ENCODE results near the gene KATNAL1.
"Not testable (repeated sequence)": the region's sequence is repeated elsewhere in the genome, so short reads cannot be mapped to it uniquely, and the experiment has no call there.

The KATNAL1 gene

DNA sequence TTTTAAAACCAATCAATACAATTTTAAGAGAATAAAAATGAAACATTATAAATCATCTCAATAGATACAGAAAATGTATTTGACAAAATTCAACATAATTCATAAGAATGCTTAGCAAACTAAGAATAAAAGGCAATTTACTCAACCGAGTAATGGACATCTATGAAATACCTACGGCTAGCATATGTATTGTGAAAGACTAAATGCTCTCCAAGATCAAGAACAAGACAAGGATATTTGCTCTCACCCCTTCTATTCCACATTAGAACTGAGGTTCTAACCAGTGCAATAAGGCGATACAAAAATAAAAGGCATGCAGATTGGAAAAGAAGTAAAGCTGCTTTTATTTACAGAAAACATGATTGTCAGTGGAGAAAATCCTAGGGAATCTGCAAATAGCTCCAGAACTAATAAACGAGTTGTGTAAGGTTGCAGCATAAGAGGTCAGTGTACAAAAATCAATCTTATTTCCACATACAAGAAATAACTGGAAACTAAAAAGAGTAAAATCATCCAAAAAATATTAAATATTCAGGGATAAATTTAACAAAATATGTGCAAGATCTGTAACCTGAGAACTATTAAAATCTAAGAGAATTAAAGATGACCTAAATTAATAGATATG lies 16.4 kb downstream of the KATNAL1 start:
- DNase-seq = no peak

DNA sequence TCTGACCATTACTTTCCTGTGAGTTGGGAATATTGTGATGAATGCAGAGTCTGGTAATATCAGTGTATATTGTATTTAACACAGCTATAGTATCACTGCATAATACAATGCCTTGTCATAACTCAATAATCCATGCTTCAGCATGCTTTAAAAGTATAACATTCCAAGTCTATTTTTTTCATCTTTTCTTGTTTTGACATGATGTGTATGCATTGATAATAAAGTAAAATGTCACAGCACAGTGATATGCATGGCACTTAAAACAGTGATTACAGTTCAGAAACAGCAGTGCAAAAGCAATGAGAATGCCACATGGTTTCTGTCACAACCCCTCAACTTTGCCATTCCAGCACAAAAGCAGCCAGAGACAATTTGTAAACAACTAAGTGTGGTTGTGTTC lies 17.8 kb downstream of the KATNAL1 start:
- DNase-seq = no peak

DNA sequence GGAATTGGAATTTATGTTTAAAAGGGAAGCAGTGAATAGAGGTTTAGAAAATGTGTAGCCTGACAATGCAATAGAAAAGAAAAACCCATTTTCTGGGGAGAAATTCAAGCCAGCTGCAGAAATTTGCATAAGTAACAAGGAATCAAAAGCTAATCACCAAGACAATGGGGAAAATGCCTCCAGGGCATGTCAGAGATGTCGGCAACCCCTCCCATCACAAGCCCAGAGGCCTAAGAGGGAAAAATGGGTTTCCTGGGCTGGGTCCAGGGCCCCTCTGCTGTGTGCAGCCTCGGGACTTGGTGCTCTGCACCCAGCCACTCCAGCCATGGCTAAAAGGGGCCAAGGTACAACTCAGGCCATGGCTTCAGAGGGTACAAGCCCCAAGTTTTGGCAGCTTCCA lies 21.3 kb downstream of the KATNAL1 start:
- DNase-seq = not testable (repeated sequence)

DNA sequence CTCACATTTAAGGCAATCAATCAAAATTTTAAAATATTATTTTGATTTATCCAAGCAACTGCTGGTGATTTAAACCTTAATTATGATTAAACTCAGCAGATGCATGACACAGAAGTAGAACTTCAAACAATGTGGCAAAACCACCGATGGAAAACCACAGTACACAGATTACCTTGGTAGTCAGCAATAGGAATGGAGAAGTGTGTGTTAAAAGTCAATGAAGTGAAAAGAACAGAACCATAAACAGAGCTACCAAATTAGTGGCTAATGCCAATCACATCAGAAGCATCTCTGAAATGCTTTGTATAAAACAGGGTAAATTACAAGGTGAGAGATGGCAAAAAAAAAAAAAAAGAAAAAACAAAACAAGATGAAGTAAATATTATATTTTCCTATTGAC lies 31.2 kb downstream of the KATNAL1 start:
- DNase-seq = no peak

DNA sequence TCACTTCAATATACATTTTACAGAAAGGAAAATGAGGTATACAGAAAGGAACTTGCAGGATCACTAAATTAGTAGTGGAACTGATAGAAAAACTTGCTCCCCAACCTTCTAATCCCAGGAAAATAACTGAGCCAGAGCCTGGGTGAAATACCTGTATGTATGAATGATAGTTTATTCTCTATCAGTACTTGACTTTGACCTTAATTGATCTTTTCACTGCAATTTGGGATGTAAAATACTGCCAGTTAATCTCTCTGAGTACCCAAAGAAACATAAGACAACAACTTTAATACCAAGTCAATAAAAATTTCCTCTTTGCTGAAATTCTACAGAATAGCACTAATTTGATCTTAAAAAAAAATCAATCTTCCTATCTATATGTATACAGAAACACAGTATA lies 33.3 kb downstream of the KATNAL1 start:
- no peak for DNase-seq

DNA sequence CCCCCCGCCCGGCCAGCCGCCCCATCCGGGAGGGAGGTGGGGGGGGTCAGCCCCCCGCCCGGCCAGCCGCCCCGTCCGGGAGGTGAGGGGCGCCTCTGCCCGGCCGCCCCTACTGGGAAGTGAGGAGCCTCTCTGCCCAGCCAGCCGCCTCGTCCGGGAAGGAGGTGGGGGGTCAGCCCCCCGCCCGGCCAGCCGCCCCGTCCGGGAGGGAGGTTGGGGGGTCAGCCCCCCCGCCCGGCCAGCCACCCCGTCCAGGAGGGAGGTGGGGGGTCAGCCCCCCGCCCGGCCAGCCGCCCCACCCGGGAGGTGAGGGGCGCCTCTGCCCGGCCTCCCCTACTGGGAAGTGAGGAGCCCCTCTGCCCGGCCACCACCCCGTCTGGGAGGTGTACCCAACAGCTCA lies 37.3 kb downstream of the KATNAL1 start:
- DNase-seq = not testable (repeated sequence)

DNA sequence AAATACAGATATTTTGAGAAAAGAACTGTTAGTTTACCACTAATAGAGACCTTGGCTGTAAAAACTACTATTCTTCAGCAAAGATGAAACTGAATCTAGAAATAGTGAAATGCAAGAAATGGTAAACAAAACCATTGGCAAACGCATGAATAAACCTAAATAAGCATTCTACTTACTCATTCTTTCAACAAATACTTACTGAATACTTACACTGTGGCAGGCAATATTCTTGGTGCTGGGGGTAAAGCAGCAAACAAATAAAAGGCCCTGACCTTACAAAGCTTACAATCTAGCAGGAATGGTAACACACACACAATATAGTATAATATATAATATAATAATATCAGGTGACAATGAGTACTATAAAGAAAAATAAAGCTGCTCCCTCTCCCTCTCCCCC lies 38.7 kb downstream of the KATNAL1 start:
- DNase-seq = no peak

DNA sequence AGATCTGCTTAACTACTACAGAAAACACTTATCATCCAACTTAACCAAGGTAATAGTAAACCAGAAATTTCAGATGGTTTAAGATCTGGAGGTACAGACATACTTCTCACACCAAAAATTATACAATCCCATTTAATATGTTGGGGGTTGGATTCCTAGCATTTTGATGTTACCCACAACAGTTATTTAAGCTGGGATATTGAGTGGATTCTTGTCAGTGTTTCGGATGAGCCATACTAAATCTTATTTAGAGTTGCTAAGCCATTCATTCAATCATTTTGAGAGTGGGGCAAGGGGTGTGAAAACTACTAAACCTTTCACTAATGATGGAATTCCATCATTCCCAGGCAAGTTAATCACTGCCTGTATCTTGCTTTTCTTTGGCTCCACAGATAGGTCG lies 40.6 kb downstream of the KATNAL1 start:
- no peak for DNase-seq

DNA sequence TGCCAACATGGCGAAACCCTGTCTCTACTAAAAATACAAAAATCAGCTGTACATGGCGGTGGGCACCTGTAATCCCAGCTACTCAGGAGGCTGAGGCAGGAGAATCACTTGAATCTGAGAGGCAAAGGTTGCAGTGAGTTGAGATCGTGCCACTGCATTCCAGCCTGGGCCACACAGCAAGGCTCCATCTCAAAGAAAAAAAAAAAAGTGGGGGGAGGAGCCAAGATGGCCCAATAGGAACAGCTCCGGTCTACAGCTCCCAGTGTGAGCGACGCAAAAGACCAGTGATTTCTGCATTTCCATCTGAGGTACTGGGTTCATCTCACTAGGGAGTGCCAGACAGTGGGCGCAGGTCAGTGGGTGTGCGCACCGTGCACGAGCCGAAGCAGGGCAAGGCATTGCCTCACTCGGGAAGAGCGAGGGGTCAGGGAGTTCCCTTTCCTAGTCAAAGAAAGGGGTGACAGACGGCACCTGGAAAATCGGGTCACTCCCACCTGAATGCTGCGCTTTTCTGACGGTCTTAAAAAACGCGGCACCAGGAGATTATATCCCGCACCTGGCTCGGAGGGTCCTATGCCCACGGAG lies 48.1 kb downstream of the KATNAL1 start:
- not testable (repeated sequence) for DNase-seq

DNA sequence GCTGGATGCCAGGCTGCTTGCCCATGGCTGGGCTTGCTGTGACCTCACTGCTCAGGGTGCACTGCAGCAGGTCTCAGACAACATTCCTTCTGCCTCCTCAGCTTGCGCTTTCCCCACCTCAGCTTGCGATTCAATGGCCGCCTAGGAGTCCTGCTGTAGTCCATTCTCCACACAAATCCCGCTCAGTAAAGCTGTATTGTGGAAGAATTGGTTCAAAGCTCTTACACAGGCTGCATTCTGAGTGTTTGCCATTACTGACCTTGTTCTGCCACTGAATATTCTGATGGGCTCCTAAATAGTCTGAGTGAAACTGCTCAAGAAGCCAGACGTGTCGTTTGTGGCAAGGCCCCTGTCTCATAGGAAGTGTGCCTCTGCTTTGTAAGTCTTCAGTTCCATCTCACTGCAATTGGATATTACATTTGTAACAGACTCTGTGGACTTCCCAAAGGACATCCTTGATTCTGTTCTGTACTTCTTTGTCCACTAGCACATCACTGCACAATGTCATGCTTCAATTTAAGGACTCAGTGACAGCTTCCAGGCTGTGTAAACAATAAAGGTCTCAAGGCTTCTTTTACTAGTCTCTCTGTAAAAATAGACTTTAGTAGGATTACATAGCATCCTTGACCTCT lies 49.8 kb downstream of the KATNAL1 start:
- no peak for DNase-seq

DNA sequence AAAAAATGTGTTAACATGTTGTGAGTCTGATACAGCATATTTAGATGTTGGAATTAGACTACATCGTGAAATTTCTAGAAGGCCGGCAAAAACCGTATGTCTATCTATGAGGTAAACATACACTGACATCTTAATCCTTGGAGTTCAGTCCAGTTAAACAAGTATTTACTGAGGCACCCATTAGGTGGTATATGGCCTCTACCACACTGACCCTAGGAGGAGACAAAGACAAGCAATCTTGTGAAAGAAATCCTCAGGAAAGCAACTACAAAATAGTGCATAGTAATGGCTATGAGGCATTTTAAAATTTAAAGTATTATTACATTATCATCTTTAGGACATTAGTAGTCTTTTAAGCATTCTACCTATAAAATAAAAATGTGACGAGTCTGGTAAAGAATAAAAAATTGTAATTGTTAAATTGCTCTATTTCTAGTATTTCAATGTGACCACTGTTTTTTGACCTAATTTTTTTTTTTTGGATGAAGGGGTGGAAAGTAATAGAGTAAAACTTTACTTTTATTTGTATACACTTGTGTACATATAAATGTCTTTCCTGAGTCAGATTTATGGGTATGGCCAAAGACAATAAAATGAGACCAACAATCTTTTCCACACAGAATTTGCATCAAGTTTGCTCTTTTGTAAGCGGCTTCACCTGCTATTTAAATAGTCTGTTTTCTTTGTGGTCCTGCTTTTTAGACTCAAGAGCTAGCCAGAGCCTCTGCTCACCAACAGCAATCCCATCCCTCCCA lies 50.5 kb downstream of the KATNAL1 start:
- DNase-seq = no peak

DNA sequence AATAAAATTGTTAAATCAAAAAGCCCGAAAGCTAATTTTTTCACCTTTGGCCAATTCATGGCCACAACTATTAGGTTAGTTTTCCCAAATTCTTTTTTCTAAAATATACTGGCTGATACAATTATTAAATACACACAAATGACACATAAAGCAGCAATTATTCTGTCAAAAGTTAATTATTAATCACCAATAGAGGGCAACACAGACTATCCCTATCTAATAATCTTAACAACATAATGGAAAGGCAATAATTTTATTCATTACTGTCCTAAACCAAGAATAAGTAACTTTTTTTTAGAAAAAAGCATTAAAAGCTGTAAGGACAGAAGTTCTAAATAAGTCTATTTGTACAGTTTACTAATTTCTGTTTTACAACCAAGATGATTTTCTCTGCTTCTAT lies 51.7 kb downstream of the KATNAL1 start:
- DNase-seq = no peak

DNA sequence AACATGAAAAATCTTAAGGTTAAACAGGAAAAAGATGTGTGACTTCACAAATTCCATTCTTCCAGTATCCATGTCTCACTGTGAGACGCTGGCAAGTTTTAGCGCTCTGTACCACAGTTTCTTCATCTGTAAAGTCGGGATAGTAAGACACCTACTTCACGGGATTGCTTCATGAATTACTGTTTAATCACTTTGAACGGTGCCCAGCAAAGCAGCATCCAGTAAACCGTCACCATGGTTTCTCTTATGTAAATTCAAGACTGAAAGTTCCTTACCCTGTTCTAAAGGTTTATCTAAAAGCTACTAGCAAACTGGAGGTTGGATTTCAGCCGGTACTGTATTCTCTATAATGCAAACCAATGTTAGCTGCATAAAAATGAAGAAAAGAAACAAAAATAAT lies 53.5 kb downstream of the KATNAL1 start:
- no peak for DNase-seq

DNA sequence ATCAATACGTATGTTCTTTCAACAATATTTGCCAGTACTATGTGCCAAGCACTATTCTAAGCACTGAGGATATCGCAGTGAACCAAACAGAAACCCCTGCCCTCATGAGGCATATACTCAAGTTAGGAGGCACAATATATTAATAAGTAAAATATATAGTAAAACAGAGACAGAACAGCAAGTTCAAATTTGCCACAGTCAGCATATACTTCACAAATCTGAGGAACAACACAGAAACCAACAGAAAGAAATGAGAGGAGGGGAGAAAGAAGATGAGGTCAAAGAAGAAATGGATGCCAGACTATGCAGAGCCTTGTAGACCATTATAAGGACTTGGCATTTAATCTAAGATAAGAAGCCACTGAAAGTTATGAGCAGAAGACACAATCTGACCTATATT lies 59.9 kb downstream of the KATNAL1 start:
- DNase-seq = no peak

DNA sequence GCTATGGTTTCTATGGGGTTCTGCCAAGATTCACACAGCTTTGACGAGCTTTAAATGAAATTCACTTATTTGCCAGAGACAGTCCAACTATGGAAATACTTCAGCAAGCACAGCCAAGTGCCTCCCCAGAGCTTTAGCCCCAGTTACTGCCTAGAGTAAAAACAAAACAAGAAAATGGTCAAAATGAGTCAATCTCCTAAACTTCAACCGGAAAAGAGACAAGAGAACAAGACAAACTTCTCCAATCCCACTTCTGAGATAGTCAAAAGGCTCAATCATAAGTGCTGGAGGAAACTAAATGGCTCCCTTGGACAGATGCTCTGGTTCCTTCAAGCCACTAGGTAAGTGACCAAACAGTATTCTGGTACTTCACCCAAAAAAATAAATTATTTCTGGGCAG lies 65.8 kb downstream of the KATNAL1 start:
- DNase-seq = no peak

DNA sequence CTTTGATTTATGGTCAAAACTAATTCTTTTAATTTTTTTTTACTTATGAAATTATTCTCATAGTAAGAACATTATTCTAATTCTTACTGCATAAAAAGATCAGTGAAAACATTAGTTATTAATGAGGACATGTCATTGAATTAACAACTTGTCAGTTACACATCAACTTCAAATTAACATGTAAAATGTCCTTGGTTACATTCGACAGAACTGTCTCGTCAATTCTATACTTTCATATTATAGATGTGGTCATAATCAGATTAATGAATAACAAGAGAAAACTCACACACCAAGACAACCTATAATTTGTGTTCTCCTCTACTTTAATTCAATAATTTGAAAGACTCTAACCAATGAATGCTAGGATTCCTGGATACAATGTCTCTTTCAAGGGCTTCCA lies 66.7 kb downstream of the KATNAL1 start:
- DNase-seq = no peak

DNA sequence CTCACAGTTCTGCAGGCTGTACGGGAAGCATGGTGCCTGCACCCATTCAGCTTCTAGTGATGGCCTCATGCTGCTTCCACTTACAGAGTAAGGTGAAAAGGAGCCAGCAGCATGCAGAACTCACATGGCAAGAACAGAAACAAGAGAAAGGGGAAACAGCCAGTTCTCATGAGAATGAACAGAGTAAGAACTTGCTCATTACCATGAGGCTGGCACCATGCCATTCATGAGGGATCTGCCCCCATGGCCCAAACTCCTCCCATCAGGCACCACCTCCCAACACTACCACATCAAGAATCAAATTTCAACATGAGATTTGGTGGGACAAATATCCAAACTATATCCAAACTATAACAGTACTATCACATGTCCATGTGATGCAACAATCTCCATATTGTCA lies 72.1 kb downstream of the KATNAL1 start:
- no peak for DNase-seq

DNA sequence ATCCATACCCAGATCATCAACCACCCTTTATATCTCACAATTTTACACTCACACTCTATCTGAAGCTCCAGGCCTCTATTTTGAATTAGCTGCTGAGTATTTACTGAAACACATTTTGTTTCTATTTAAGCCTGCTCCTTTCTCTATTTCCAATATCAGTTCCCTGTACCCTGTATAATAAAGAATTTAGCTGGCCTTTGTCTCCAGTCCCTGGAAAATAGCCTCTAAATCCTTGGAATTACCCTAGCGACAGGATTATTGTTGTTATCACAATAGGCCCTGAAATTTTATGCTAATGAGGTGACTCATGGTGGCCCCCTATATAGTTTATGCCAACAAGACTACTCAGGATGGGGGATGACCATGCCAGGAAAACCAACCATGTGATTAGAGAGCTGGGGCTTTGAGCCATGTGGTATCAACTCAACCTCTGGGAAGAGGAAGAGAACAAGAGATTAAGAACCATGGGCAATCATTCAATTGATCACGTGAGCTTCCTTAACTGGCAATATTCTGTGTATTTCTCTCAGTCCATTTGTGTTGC lies 72.7 kb downstream of the KATNAL1 start:
- DNase-seq = no peak

DNA sequence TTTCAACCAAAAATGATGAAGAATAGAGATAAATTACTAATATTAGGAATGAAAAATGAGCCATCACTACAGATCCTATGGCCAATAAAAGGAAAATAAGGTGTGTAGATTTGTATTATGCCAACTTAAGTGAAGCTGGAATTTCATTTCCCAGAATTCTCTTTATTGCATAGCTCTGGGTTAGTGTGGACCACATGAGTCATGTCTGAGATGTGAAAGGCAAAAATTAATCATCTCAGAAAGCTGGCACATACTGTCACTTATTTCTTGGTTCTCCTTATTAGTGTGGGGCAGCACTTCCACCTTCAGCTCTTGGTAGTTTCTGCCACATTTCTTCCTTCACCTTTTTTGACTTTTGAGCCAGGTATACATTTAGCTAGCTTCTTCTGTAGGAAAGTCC lies 82.6 kb downstream of the KATNAL1 start:
- DNase-seq = no peak

DNA sequence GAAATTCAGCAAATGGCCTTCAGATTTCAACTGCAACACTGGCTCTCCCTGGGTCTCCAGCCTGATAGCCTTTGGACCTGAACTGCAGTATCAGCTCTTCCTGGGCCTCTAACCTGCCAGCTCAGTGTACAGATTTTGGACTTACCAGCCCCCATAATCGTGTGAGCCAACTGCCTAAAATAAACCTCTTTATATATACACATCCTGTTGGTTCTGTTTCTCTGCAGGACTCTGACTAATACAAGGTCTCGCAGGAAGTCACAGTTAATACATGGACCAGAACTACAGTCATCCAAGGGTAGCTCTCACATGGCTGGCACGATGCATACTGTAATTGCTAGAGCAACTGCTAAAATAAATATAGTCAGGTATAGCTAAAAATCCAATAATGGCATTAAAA lies 85.1 kb downstream of the KATNAL1 start:
- DNase-seq = no peak

DNA sequence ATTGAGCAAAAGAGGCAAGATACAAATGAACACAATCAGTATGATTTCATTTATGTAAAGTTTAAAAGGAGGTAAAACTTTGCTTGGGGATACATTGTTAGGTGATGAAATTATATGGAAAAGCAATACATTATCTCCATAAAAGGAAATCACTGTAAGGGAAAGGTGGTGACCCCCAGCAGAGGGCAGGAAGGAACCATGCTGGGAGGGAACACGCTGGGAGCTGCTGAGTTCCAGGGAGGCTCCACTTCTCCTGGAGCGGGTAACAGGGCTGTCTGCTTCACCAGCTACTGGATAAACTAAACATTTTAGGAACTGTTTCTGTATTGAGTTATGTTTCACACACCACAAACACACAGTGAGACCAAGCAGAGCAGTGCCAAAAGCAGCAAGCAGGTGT lies 91.2 kb downstream of the KATNAL1 start:
- no peak for DNase-seq

DNA sequence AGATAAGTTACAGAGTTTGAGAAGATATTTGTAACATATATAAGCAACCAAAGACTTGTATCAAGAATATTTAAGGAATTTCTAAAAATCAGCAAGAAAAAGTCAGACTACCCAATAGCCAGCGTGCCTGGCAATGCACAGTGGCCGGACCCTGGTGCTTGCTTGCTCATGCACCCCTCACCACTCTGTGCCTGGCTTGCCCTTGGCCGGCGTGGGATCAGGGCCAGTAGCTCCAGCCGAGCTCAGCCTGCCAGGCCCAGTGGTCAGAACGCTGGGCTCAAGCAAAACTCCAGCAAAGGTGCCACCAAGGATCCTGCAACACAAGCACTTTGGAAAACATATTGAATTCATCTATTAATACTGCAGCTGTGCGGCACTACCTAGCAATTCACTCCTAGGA lies 95.1 kb downstream of the KATNAL1 start:
- DNase-seq = no peak

DNA sequence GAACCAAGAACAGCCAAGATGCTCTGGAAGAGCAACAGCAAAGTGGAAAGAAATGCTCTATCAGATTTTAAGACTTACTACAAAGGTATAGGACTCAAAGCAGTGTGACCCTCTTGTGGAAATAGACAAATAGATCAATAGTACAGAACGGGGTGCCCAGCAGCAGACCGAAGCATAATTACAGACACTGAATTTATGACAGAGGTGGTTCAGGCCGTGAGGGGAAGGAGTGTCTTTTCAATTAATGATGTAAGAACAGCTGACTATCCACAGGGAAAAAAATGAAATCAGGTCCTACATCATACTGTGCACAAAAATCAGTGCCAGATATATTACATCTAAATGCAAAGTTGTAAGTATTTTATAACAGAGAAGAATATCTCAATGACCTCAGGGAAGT lies 95.6 kb downstream of the KATNAL1 start:
- DNase-seq = no peak

DNA sequence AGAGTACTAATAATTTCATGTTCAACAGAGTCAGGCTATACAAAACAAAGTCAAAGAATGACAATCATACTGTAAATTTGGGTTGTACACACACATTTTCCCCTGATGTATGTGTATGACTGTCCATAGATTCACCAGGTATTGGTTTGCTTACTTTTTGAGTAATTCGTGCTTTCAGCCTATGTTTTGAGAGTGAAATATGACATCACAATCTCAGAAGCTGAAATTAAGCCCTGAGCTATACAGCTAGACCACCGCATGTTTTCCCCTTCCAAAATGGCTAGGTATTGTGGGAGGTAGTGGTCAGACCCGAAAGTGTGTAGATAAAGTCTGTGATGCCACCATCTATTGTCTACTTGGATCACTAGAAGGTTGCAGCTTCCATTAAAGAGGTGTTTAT lies 102.8 kb downstream of the KATNAL1 start:
- no peak for DNase-seq

Measured in activated CD4-positive, alpha-beta T cell treated with anti-CD3 and anti-CD28 coated beads for 1 hour (primary cell).